ENCODE data around the gene SPP1.
"Not testable (repeated sequence)": the region's sequence is repeated elsewhere in the genome, so short reads cannot be mapped to it uniquely, and the experiment has no call there.

Gene SPP1

GRCh38 chr4:88025868-88026661, 50.6 kb downstream of the SPP1 start:
- not testable (repeated sequence) for DNase-seq (ENCODE audit: low spot score)

GRCh38 chr4:88027611-88028608, 52.4 kb downstream of the SPP1 start:
- DNase-seq (ENCODE audit: low spot score) = peak; percentile 82

GRCh38 chr4:88028946-88029345, 53.4 kb downstream of the SPP1 start:
- DNase-seq (ENCODE audit: low spot score) = no peak

- no peak for DNase-seq (ENCODE audit: low spot score)
Measured at GRCh38 chr4:88029556-88029955, 54.0 kb downstream of the SPP1 start.

GRCh38 chr4:88030565-88031310, 55.2 kb downstream of the SPP1 start:
- DNase-seq (ENCODE audit: low spot score) = no peak
